Fibroblast of lung (primary cell): ENCODE data around the gene NF1. TPM values are rescaled to one million over a fixed set of nuclear protein-coding genes. Genes with fewer than 3 reads are reported as not detected.

Source experiments
- DNase-seq, 2 donors: peaks; one replicate each; pipeline versions ENCODE4 v3.0.0 to v3.0.0-alpha.2; 2010; ENCODE audit warnings: low read depth in 2 of 2
- H2AFZ ChIP-seq: 2 replicates; pipeline ENCODE4 v1.5.1; 2012; ENCODE audit warnings: low read length, control low read depth, inconsistent platforms
- H3K27ac ChIP-seq: 2 replicates; pipeline ENCODE4 v1.5.1; 2011; ENCODE audit warnings: low read length, control low read depth; ENCODE audit not compliant: insufficient read depth
- H3K27me3 ChIP-seq: 2 replicates; pipeline ENCODE4 v1.5.1; 2011; ENCODE audit warnings: mild to moderate bottlenecking, low read length; ENCODE audit not compliant: control insufficient read depth, insufficient read depth
- H3K36me3 ChIP-seq: 2 replicates; pipeline ENCODE4 v1.5.1; 2011; ENCODE audit warnings: low read length; ENCODE audit not compliant: control insufficient read depth, insufficient read depth
- H3K4me1 ChIP-seq: 2 replicates; pipeline ENCODE4 v1.5.1; 2011; ENCODE audit warnings: low read length; ENCODE audit not compliant: control insufficient read depth, insufficient read depth; ENCODE audit errors: extremely low read depth
- H3K4me2 ChIP-seq: 2 replicates; pipeline ENCODE4 v1.5.1; 2011; ENCODE audit warnings: low read length, control low read depth; ENCODE audit not compliant: insufficient read depth; ENCODE audit errors: extremely low read depth
- H3K4me3 ChIP-seq, 4 experiments: fragments of 200-600 bp in 1 of 4; sonication (generic) in 1 of 4; replicated peaks in 1 of 4; 2 replicates each; pipeline ENCODE4 v1.5.1; 2011 to 2016; ENCODE audit warnings: low read length in 4 of 4, low read depth in 3 of 4, mild to moderate bottlenecking in 3 of 4, control low read depth in 2 of 4, inconsistent platforms in 1 of 4, mixed read lengths in 1 of 4; ENCODE audit not compliant: insufficient read depth in 1 of 4; ENCODE audit errors: control extremely low read depth in 1 of 4
- H3K79me2 ChIP-seq: 2 replicates; pipeline ENCODE4 v1.5.1; 2012; ENCODE audit warnings: mild to moderate bottlenecking, low read length, inconsistent platforms; ENCODE audit not compliant: control insufficient read depth, insufficient read depth
- H3K9ac ChIP-seq: 2 replicates; pipeline ENCODE4 v1.5.1; 2011; ENCODE audit warnings: mild to moderate bottlenecking, low read length, control low read depth; ENCODE audit not compliant: insufficient read depth
- H3K9me3 ChIP-seq: 2 replicates; pipeline ENCODE4 v1.5.1; 2012; ENCODE audit warnings: low read depth, low read length; ENCODE audit not compliant: control insufficient read depth, insufficient read depth
- H4K20me1 ChIP-seq: 2 replicates; pipeline ENCODE4 v1.5.1; 2011; ENCODE audit warnings: low read length; ENCODE audit not compliant: control insufficient read depth, insufficient read depth; ENCODE audit errors: extremely low read depth
- CTCF ChIP-seq, 2 donors: IDR thresholded peaks in 1 of 2; conservative IDR thresholded peaks in 1 of 2; 1 replicate in 1 of 2; 2 replicates in 1 of 2; pipeline ENCODE4 v1.5.1; 2011 to 2012; ENCODE audit warnings: low read length in 2 of 2, control low read depth in 1 of 2, inconsistent platforms in 1 of 2, low read depth in 1 of 2, mild to moderate bottlenecking in 1 of 2
- EZH2 ChIP-seq: IDR thresholded peaks from 2 replicates; pipeline ENCODE4 v1.5.1; 2012; ENCODE audit warnings: low read length, control low read depth, mild to moderate bottlenecking; ENCODE audit errors: missing control alignments
- polyA plus RNA-seq, 2 donors: library from polyadenylated mRNA; depleted of rRNA in 1 of 2; stranded (reverse) in 1 of 2; unstranded in 1 of 2; fragments of >200 nt; gene quantifications; 2 replicates each; pipeline ENCODE4 v1.2.1, GENCODE V29; 2011 to 2012; ENCODE audit warnings: missing spikeins in 1 of 2
- total RNA-seq: library from RNA; depleted of rRNA; stranded (reverse); fragments of >200 nt; gene quantifications from 2 replicates; pipeline ENCODE4 v1.2.1, GENCODE V29; 2014

NF1 gene
- total and polyA plus RNA-seq, 2 donors (not counting 1 experiment from before 2014, with no cell fraction given) = 52.8 to 78.8 TPM

GRCh38 chr17:31068291-31068690, 26.5 kb upstream of the NF1 start:
- Histone ChIP-seq H3K4me3 (no peak overlapping the region), H3K9me3 (no peaks in the 10 kb centered on the region), H2AFZ (peak overlapping the region; percentile 4), H3K27me3 (no peaks in the 10 kb centered on the region), H4K20me1 (no peaks in the 10 kb centered on the region), H3K27ac (peak overlapping the region; percentile 68), H3K4me2 (peak overlapping the region; percentile 18), H3K4me1 (peaks cover 6% of the 10 kb centered on the region), H3K36me3 (no peaks in the 10 kb centered on the region), H3K79me2 (no peaks in the 10 kb centered on the region), H3K9ac (no peak overlapping the region)
- peak; percentile 31 to 34 for TF ChIP-seq CTCF (conservative IDR thresholded peaks at IDR 0.05 in 1 of 2, IDR thresholded peaks at IDR 0.05 in 1 of 2; ENCODE audit: low read depth in 1 of 2, low read length in 2 of 2)
- TF ChIP-seq EZH2 = no peak
- DNase-seq = peak in 1 of 2 donors; percentile 25

GRCh38 chr17:31072186-31072585, 22.6 kb upstream of the NF1 start:
- Histone ChIP-seq H3K36me3 (no peaks in the 10 kb centered on the region), H3K9ac (no peak overlapping the region), H3K4me1 (peaks cover 6% of the 10 kb centered on the region), H3K4me2 (no peak overlapping the region), H3K79me2 (no peaks in the 10 kb centered on the region), H3K27me3 (no peaks in the 10 kb centered on the region), H3K9me3 (no peaks in the 10 kb centered on the region), H2AFZ (no peak overlapping the region), H4K20me1 (no peaks in the 10 kb centered on the region), H3K27ac (no peak overlapping the region), H3K4me3 (no peak overlapping the region)
- TF ChIP-seq EZH2 = no peak
- no peak for TF ChIP-seq CTCF (conservative IDR thresholded peaks at IDR 0.05 in 1 of 2, IDR thresholded peaks at IDR 0.05 in 1 of 2; ENCODE audit: low read depth in 1 of 2, low read length in 2 of 2)
- peak in 1 of 2 donors; percentile 45 for DNase-seq

GRCh38 chr17:31073411-31073810, 21.4 kb upstream of the NF1 start:
- Histone ChIP-seq H3K4me1 (peaks cover 3% of the 10 kb centered on the region), H3K36me3 (no peaks in the 10 kb centered on the region), H3K27ac (no peak overlapping the region), H3K79me2 (no peaks in the 10 kb centered on the region), H3K4me3 (no peak overlapping the region), H4K20me1 (no peaks in the 10 kb centered on the region), H3K9me3 (no peaks in the 10 kb centered on the region), H3K4me2 (no peak overlapping the region), H3K9ac (no peak overlapping the region), H2AFZ (peak overlapping the region; percentile 20), H3K27me3 (no peaks in the 10 kb centered on the region)
- no peak for DNase-seq
- TF ChIP-seq EZH2 (no peak), CTCF (conservative IDR thresholded peaks at IDR 0.05 in 1 of 2, IDR thresholded peaks at IDR 0.05 in 1 of 2; ENCODE audit: low read depth in 1 of 2, low read length in 2 of 2) (no peak)
